Thoracic aorta (tissue), 2 donors: ENCODE results near the gene SERPINE1. TPM values are rescaled to one million over a fixed set of nuclear protein-coding genes. Genes with fewer than 3 reads are reported as not detected.
"Not testable (repeated sequence)": the region's sequence is repeated elsewhere in the genome, so short reads cannot be mapped to it uniquely, and the experiment has no call there.

Experiments
- ATAC-seq: fragments of 150-250 bp; one replicate; pipeline ENCODE4 v1.8.0; 2017; ENCODE audit warnings: low read depth; ENCODE audit not compliant: insufficient number of reproducible peaks, low FRiP score
- DNase-seq: peaks from one replicate; pipeline ENCODE4 v3.0.0-alpha.2; 2020; ENCODE audit warnings: low spot score
- H3K27ac ChIP-seq, 2 donors: fragments of 200-600 bp; sonication (generic); 1 replicate in 1 of 2; 2 replicates in 1 of 2; pipeline ENCODE4 v1.5.1; 2016; ENCODE audit warnings: mild to moderate bottlenecking in 2 of 2, moderate library complexity in 2 of 2
- H3K27me3 ChIP-seq: fragments of 200-600 bp; sonication (generic); replicated peaks from 2 replicates; pipeline ENCODE4 v1.6.0; 2016; ENCODE audit warnings: mild to moderate bottlenecking; ENCODE audit not compliant: insufficient read depth
- H3K36me3 ChIP-seq: fragments of 200-600 bp; sonication (generic); one replicate; pipeline ENCODE4 v1.5.1; 2016
- H3K4me1 ChIP-seq, 2 donors: fragments of 200-600 bp; sonication (generic); 1 replicate in 1 of 2; 2 replicates in 1 of 2; pipeline versions ENCODE4 v1.5.1 to v1.6.0; 2016; ENCODE audit warnings: low read depth in 2 of 2, mild to moderate bottlenecking in 1 of 2; ENCODE audit not compliant: control insufficient read depth in 1 of 2
- H3K4me3 ChIP-seq: fragments of 200-600 bp; sonication (generic); 2 replicates; pipeline ENCODE4 v1.5.1; 2016; ENCODE audit warnings: mild to moderate bottlenecking
- H3K9me3 ChIP-seq: fragments of 200-600 bp; sonication (generic); 2 replicates; pipeline ENCODE4 v1.5.1; 2016
- total RNA-seq, 2 donors: library from RNA; depleted of rRNA; stranded (reverse); fragments of >200 nt; gene quantifications; one replicate each; pipeline versions ENCODE4 v1.1.0 to v1.2.3, GENCODE V29; 2016
- TF ChIP-seq, protein P1 (sequence below): fragments of 200-600 bp; sonication (generic); IDR thresholded peaks from one replicate; pipeline ENCODE4 v1.5.1; 2019; ENCODE audit warnings: antibody characterized with exemption

Gene SERPINE1
- total RNA-seq, 2 donors from 2014 or later = 542 to 1,009 TPM

DNA sequence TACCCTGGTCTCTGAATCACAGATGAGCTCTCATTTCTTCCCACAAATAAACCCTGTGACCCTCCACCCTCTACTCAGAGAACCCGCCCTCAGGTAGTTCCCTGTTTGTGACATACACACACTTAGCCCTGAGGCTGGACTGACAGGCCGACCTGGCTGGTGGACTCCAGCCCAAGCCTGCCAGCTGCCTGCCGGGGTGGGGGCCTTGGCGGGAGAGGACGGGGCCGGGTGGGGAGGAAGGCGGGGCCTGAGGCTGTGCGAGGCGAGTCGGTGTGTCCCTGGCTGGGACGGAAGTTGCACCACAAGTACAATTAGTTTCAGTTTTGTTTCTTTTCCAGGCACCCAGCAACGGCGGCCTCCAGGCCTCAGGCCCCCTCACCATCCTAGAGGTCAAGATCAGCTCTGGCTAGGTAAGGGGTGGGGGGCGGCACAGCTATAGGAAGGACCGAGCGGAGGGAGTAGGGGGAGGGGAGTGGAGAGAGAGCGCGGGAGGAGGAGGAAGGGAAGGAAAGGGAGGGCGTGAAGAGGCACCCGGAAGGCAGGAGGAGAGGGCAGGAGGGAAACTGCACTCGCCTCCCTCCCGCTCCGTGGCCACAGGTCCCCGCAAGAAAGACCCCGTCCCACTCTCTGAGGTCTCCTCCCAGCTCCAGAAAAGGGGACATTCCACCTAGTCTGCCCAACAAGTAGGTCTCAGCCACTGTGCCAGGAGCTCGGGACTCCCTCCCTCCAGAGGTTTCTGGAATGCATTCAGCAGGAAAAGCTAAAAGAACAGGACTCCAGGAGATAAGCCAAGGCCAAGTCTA lies 41.5 kb upstream of the SERPINE1 start, which contains the start of gene TRIM56:
Gene TRIM56 (plus strand): TSS at position 320 of the 803 bp plus-strand sequence. CDS start 1,832 bp downstream, outside the sequence.
- peaks cover 20 to 50% of the 10 kb centered on the region in 2 donors for H3K4me1 ChIP-seq

DNA sequence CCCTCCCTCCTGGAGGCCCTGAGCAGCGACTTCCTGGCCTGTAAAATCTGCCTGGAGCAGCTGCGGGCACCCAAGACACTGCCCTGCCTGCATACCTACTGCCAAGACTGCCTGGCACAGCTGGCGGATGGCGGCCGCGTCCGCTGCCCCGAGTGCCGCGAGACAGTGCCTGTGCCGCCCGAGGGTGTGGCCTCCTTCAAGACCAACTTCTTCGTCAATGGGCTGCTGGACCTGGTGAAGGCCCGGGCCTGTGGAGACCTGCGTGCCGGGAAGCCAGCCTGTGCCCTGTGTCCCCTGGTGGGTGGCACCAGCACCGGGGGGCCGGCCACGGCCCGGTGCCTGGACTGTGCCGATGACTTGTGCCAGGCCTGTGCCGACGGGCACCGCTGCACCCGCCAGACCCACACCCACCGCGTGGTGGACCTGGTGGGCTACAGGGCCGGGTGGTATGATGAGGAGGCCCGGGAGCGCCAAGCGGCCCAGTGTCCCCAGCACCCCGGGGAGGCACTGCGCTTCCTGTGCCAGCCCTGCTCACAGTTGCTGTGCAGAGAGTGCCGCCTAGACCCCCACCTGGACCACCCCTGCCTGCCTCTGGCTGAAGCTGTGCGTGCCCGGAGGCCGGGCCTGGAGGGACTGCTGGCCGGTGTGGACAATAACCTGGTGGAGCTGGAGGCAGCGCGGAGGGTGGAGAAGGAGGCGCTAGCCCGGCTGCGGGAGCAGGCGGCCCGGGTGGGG lies 39.4 kb upstream of the SERPINE1 start:
- TF ChIP-seq, protein P1, sequence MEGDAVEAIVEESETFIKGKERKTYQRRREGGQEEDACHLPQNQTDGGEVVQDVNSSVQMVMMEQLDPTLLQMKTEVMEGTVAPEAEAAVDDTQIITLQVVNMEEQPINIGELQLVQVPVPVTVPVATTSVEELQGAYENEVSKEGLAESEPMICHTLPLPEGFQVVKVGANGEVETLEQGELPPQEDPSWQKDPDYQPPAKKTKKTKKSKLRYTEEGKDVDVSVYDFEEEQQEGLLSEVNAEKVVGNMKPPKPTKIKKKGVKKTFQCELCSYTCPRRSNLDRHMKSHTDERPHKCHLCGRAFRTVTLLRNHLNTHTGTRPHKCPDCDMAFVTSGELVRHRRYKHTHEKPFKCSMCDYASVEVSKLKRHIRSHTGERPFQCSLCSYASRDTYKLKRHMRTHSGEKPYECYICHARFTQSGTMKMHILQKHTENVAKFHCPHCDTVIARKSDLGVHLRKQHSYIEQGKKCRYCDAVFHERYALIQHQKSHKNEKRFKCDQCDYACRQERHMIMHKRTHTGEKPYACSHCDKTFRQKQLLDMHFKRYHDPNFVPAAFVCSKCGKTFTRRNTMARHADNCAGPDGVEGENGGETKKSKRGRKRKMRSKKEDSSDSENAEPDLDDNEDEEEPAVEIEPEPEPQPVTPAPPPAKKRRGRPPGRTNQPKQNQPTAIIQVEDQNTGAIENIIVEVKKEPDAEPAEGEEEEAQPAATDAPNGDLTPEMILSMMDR = no peak
- H3K4me3 ChIP-seq = no peak overlapping the region
- peak overlapping the region in 1 of 2 donors; percentile 2 for H3K27ac ChIP-seq
- H3K27me3 ChIP-seq = no peaks in the 10 kb centered on the region
- ATAC-seq (no peak), DNase-seq (no peak)
- H3K36me3 ChIP-seq = peaks cover 31% of the 10 kb centered on the region
- H3K4me1 ChIP-seq = peaks cover 20 to 50% of the 10 kb centered on the region in 2 donors
- no peaks in the 10 kb centered on the region for H3K9me3 ChIP-seq

More for the DNA sequence above, 41.5 kb upstream of the SERPINE1 start, which contains the start of gene TRIM56:
- H3K27ac ChIP-seq = peak within 1 kb of the TSS; percentile 95 to 97
- TF ChIP-seq, protein P1 = no peak
- ATAC-seq = peak; percentile 69
- peaks cover 31% of the 10 kb centered on the region for H3K36me3 ChIP-seq
- peak within 1 kb of the TSS; percentile 87 for H3K4me3 ChIP-seq
- no peaks in the 10 kb centered on the region for H3K27me3 ChIP-seq
- H3K9me3 ChIP-seq = no peaks in the 10 kb centered on the region
- DNase-seq = peak; percentile 63

DNA sequence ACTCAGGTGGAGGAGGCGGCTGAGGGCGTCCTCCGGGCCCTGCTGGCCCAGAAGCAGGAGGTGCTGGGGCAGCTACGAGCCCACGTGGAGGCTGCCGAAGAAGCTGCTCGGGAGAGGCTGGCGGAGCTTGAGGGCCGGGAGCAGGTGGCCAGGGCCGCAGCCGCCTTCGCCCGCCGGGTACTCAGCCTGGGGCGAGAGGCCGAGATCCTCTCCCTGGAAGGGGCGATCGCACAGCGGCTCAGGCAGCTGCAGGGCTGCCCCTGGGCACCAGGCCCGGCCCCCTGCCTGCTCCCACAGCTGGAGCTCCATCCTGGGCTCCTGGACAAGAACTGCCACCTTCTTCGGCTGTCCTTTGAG lies 38.9 kb upstream of the SERPINE1 start:
- DNase-seq = no peak
- TF ChIP-seq, protein P1 = no peak
- H3K4me3 ChIP-seq = no peak overlapping the region
- peaks cover 31% of the 10 kb centered on the region for H3K36me3 ChIP-seq
- H3K27ac ChIP-seq = no peak overlapping the region
- H3K27me3 ChIP-seq = no peaks in the 10 kb centered on the region
- H3K9me3 ChIP-seq = no peaks in the 10 kb centered on the region
- ATAC-seq = no peak
- peaks cover 20 to 50% of the 10 kb centered on the region in 2 donors for H3K4me1 ChIP-seq

DNA sequence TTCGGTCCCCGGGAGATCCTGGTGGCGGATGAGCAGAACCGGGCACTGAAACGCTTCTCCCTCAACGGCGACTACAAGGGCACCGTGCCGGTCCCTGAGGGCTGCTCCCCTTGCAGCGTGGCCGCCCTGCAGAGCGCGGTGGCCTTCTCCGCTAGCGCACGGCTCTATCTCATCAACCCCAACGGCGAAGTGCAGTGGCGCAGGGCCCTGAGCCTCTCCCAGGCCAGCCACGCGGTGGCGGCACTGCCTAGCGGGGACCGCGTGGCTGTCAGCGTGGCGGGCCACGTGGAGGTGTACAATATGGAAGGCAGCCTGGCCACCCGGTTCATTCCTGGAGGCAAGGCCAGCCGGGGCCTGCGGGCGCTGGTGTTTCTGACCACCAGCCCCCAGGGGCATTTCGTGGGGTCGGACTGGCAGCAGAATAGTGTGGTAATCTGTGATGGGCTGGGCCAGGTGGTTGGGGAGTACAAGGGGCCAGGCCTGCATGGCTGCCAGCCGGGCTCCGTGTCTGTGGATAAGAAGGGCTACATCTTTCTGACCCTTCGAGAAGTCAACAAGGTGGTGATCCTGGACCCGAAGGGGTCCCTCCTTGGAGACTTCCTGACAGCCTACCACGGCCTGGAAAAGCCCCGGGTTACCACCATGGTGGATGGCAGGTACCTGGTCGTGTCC lies 37.9 kb upstream of the SERPINE1 start:
- H3K4me1 ChIP-seq = peaks cover 20 to 56% of the 10 kb centered on the region in 2 donors
- ATAC-seq = no peak
- H3K27ac ChIP-seq = no peak overlapping the region
- peaks cover 31% of the 10 kb centered on the region for H3K36me3 ChIP-seq
- no peak for DNase-seq
- no peaks in the 10 kb centered on the region for H3K9me3 ChIP-seq
- no peak overlapping the region for H3K4me3 ChIP-seq
- TF ChIP-seq, protein P1 = no peak
- no peaks in the 10 kb centered on the region for H3K27me3 ChIP-seq

DNA sequence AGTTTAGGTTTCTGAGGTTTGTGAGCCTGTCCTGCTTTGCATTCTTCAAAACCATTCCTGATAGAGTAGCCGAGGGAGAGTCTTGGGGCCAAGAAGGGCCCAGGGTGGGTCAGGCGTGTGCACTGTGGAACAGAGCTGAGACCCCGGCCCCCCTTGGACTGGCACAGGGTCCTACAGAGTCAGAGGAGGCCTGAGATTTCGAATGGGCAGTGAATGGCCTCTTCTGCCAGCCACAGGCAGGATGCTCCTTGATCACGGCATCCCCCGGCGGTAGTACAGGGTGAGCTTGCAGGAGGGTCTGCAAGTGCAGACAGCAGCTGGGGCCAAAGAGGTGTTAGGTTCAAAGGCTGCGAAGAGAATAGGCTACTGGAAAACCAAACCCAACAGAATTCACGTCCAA lies 37.0 kb upstream of the SERPINE1 start:
- ATAC-seq = no peak
- TF ChIP-seq, protein P1 = no peak
- DNase-seq = no peak
- no peaks in the 10 kb centered on the region for H3K9me3 ChIP-seq
- H3K4me1 ChIP-seq = peaks cover 20 to 62% of the 10 kb centered on the region in 2 donors
- H3K27ac ChIP-seq = no peak overlapping the region
- no peak overlapping the region for H3K4me3 ChIP-seq
- no peaks in the 10 kb centered on the region for H3K27me3 ChIP-seq
- peaks cover 31% of the 10 kb centered on the region for H3K36me3 ChIP-seq

DNA sequence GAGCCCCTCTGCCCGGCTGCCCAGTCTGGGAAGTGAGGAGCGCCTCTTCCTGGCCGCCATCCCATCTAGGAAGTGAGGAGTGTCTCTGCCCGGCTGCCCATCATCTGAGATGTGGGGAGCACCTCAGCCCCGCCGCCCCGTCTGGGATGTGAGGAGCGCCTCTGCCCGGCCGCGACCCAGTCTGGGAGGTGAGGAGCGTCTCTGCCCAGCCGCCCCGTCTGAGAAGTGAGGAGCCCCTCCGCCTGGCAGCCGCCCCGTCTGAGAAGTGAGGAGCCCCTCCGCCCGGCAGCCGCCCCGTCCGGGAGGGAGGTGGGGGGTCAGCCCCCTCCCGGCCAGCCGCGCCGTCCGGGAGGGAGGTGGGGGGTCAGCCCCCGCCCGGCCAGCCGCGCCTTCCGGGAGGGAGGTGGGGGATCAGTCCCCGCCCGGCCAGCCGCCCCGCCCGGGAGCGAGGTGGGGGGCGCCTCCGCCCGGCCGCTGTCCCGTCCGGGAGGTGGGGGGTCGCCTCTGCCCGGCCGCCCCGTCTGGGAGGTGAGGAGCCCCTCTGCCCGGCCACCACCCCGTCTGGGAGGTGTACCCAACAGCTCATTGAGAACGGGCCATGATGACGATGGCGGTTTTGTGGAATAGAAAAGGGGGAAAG lies 34.5 kb upstream of the SERPINE1 start:
- not testable (repeated sequence) for ATAC-seq, H3K4me3 ChIP-seq, DNase-seq, H3K9me3 ChIP-seq, H3K27ac ChIP-seq, H3K27me3 ChIP-seq
- peaks cover 26% of the 10 kb centered on the region for H3K36me3 ChIP-seq
- peaks cover 8 to 48% of the 10 kb centered on the region in 2 donors for H3K4me1 ChIP-seq
